Fibroblast of lung (primary cell): Measurements from ENCODE around the gene FHIP1A. TPM values are rescaled to one million over a fixed set of nuclear protein-coding genes. Genes with fewer than 3 reads are reported as not detected.

ENCODE experiments used
- DNase-seq, 2 donors: peaks; one replicate each; pipeline versions ENCODE4 v3.0.0 to v3.0.0-alpha.2; 2010; ENCODE audit warnings: low read depth in 2 of 2
- H2AFZ ChIP-seq: 2 replicates; pipeline ENCODE4 v1.5.1; 2012; ENCODE audit warnings: low read length, control low read depth, inconsistent platforms
- H3K27ac ChIP-seq: 2 replicates; pipeline ENCODE4 v1.5.1; 2011; ENCODE audit warnings: low read length, control low read depth; ENCODE audit not compliant: insufficient read depth
- H3K27me3 ChIP-seq: 2 replicates; pipeline ENCODE4 v1.5.1; 2011; ENCODE audit warnings: mild to moderate bottlenecking, low read length; ENCODE audit not compliant: control insufficient read depth, insufficient read depth
- H3K36me3 ChIP-seq: 2 replicates; pipeline ENCODE4 v1.5.1; 2011; ENCODE audit warnings: low read length; ENCODE audit not compliant: control insufficient read depth, insufficient read depth
- H3K4me1 ChIP-seq: 2 replicates; pipeline ENCODE4 v1.5.1; 2011; ENCODE audit warnings: low read length; ENCODE audit not compliant: control insufficient read depth, insufficient read depth; ENCODE audit errors: extremely low read depth
- H3K4me2 ChIP-seq: 2 replicates; pipeline ENCODE4 v1.5.1; 2011; ENCODE audit warnings: low read length, control low read depth; ENCODE audit not compliant: insufficient read depth; ENCODE audit errors: extremely low read depth
- H3K4me3 ChIP-seq, 4 experiments: fragments of 200-600 bp in 1 of 4; sonication (generic) in 1 of 4; replicated peaks in 1 of 4; 2 replicates each; pipeline ENCODE4 v1.5.1; 2011 to 2016; ENCODE audit warnings: low read length in 4 of 4, low read depth in 3 of 4, mild to moderate bottlenecking in 3 of 4, control low read depth in 2 of 4, inconsistent platforms in 1 of 4, mixed read lengths in 1 of 4; ENCODE audit not compliant: insufficient read depth in 1 of 4; ENCODE audit errors: control extremely low read depth in 1 of 4
- H3K79me2 ChIP-seq: 2 replicates; pipeline ENCODE4 v1.5.1; 2012; ENCODE audit warnings: mild to moderate bottlenecking, low read length, inconsistent platforms; ENCODE audit not compliant: control insufficient read depth, insufficient read depth
- H3K9ac ChIP-seq: 2 replicates; pipeline ENCODE4 v1.5.1; 2011; ENCODE audit warnings: mild to moderate bottlenecking, low read length, control low read depth; ENCODE audit not compliant: insufficient read depth
- H3K9me3 ChIP-seq: 2 replicates; pipeline ENCODE4 v1.5.1; 2012; ENCODE audit warnings: low read depth, low read length; ENCODE audit not compliant: control insufficient read depth, insufficient read depth
- H4K20me1 ChIP-seq: 2 replicates; pipeline ENCODE4 v1.5.1; 2011; ENCODE audit warnings: low read length; ENCODE audit not compliant: control insufficient read depth, insufficient read depth; ENCODE audit errors: extremely low read depth
- EZH2 ChIP-seq: IDR thresholded peaks from 2 replicates; pipeline ENCODE4 v1.5.1; 2012; ENCODE audit warnings: low read length, control low read depth, mild to moderate bottlenecking; ENCODE audit errors: missing control alignments
- polyA plus RNA-seq, 2 donors: library from polyadenylated mRNA; depleted of rRNA in 1 of 2; stranded (reverse) in 1 of 2; unstranded in 1 of 2; fragments of >200 nt; gene quantifications; 2 replicates each; pipeline ENCODE4 v1.2.1, GENCODE V29; 2011 to 2012; ENCODE audit warnings: missing spikeins in 1 of 2
- total RNA-seq: library from RNA; depleted of rRNA; stranded (reverse); fragments of >200 nt; gene quantifications from 2 replicates; pipeline ENCODE4 v1.2.1, GENCODE V29; 2014
- TF ChIP-seq, protein P1 (sequence below), 2 donors: IDR thresholded peaks in 1 of 2; conservative IDR thresholded peaks in 1 of 2; 1 replicate in 1 of 2; 2 replicates in 1 of 2; pipeline ENCODE4 v1.5.1; 2011 to 2012; ENCODE audit warnings: low read length in 2 of 2, control low read depth in 1 of 2, inconsistent platforms in 1 of 2, low read depth in 1 of 2, mild to moderate bottlenecking in 1 of 2

Gene FHIP1A
- total and polyA plus RNA-seq, 2 donors (not counting 1 experiment from before 2014, with no cell fraction given): under 0.01 to 0.09 TPM

DNA sequence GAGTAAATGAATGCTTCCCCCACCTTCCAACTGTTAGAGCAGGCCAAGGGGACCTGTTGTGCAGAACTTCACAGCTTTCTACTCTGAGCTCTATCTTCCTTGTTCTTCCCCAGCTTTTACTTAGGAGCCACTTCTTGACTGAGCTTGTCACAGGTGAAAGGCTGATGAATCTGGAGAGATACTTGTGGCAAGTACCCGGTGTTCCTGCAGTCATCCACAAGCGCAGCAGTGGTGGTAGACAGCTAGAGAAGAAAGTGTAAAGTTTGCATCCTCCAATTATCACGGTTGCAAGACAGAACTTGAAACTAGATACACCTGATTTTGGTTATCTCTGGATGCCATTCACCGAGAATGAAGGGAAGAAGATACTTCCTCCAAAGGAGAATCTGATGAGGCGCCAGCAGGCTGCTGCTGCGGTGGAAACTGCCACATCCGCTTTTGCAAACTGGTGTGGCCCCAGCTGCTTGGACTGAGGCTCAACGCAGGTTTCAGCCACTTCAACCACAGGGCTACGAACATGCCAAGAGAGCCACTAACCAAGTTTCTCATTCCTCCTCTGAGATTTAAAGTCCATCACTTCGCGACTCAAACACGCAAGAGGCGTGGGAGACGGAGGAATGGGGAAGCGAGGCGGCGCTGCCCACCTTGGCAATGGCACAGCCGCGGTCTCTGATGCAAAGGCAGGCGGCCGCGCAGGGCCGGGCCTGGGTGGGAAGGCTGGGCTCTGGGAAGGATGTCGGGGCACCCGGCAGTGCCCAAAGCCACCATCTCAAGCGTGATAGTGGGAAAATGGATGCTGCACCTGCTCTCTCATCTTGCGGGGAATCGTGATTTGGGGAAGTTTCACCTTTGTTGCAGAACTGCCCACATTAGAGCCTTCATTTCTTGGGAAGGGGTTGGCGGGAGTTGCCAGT lies 1.3 kb upstream of the FHIP1A start:
- Histone ChIP-seq H3K9me3 (no peaks in the 10 kb centered on the region), H3K27ac (no peak overlapping the region), H2AFZ (peak overlapping the region; percentile 80), H3K4me3 (peak overlapping the region in 3 of 4 experiments; percentile 58 to 71 (median 59)), H3K9ac (no peak overlapping the region), H3K4me2 (peak overlapping the region; percentile 94), H4K20me1 (no peaks in the 10 kb centered on the region), H3K27me3 (peaks cover 23% of the 10 kb centered on the region), H3K79me2 (no peaks in the 10 kb centered on the region), H3K4me1 (peaks cover 2% of the 10 kb centered on the region), H3K36me3 (no peaks in the 10 kb centered on the region)
- TF ChIP-seq, protein P1, sequence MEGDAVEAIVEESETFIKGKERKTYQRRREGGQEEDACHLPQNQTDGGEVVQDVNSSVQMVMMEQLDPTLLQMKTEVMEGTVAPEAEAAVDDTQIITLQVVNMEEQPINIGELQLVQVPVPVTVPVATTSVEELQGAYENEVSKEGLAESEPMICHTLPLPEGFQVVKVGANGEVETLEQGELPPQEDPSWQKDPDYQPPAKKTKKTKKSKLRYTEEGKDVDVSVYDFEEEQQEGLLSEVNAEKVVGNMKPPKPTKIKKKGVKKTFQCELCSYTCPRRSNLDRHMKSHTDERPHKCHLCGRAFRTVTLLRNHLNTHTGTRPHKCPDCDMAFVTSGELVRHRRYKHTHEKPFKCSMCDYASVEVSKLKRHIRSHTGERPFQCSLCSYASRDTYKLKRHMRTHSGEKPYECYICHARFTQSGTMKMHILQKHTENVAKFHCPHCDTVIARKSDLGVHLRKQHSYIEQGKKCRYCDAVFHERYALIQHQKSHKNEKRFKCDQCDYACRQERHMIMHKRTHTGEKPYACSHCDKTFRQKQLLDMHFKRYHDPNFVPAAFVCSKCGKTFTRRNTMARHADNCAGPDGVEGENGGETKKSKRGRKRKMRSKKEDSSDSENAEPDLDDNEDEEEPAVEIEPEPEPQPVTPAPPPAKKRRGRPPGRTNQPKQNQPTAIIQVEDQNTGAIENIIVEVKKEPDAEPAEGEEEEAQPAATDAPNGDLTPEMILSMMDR (conservative IDR thresholded peaks at IDR 0.05 in 1 of 2, IDR thresholded peaks at IDR 0.05 in 1 of 2; ENCODE audit: low read depth in 1 of 2, low read length in 2 of 2): no peak
- TF ChIP-seq EZH2: no peak
- peak in 1 of 2 donors; percentile 14 for DNase-seq

DNA sequence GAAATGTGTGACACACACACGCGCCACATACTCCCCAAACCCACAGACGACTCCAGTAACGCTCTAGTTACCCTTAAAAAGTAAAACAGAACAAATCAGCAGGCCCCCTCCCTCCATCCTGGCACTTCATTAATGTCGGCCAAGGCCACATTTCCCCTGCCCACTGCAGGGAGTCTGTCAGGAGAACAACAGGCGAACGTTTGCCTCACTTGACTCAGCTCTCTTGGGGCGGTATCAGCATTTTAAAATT lies 671 bp upstream of the FHIP1A start:
- no peak overlapping the region for H3K27ac ChIP-seq
- H3K36me3 ChIP-seq: no peaks in the 10 kb centered on the region
- DNase-seq: no peak
- H3K4me1 ChIP-seq: peaks cover 2% of the 10 kb centered on the region
- no peaks in the 10 kb centered on the region for H3K9me3 ChIP-seq
- peak overlapping the region; percentile 80 for H2AFZ ChIP-seq
- H3K4me3 ChIP-seq: peak overlapping the region; percentile 36 to 71 (median 58)
- H3K9ac ChIP-seq: peak overlapping the region; percentile 2
- H3K4me2 ChIP-seq: peak overlapping the region; percentile 94
- H4K20me1 ChIP-seq: no peaks in the 10 kb centered on the region
- H3K27me3 ChIP-seq: peaks cover 23% of the 10 kb centered on the region
- TF ChIP-seq EZH2: peak; percentile 70
- TF ChIP-seq, protein P1 (conservative IDR thresholded peaks at IDR 0.05 in 1 of 2, IDR thresholded peaks at IDR 0.05 in 1 of 2; ENCODE audit: low read depth in 1 of 2, low read length in 2 of 2): no peak
- no peaks in the 10 kb centered on the region for H3K79me2 ChIP-seq

DNA sequence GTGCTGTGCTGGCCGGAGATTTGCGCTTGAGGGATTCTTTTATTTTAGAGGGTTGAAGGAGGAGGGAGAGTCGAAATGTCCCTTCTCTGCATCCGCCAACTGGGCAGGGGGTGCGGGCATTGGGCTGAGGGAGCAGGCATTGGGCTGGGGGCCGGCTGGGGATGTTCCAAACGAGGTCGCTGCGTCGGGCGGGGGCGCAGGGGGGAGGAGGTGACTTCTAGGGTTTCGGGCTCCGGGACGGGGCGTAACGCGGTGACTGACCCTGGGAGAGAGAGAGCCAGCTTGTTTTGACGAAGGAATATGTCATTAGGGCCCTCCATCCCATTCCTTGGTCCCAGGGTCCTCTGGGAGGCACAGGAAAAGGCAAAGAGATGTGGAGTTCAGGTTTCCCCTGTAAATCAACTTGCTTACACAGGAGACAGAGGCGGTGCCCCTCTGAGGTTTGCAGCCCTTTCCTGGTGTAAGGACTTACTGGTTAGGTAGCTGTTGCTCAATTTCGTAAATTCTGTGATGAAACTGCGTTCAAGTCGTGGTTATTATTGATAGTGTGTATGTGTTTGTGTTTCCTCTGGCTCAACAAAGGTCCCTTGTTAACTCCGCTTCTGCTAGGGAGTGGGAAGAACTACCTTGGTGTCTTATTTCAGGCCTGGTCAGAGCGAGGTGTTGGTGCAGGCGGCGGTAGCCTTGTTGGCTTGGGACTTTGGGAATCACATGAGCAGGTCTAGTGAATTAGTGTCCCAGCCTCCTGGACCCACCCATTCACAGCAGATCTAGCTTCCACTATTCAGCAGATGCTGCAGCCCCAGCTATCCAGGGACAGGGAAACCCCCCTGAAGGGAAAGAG lies 716 bp downstream of the FHIP1A start:
- H3K9ac ChIP-seq: no peak overlapping the region
- peak overlapping the region; percentile 28 to 45 (median 38) for H3K4me3 ChIP-seq
- H2AFZ ChIP-seq: no peak overlapping the region
- no peaks in the 10 kb centered on the region for H4K20me1 ChIP-seq
- H3K4me2 ChIP-seq: peak overlapping the region; percentile 68
- H3K27me3 ChIP-seq: peaks cover 23% of the 10 kb centered on the region
- DNase-seq: no peak
- no peaks in the 10 kb centered on the region for H3K79me2 ChIP-seq
- TF ChIP-seq, protein P1 (conservative IDR thresholded peaks at IDR 0.05 in 1 of 2, IDR thresholded peaks at IDR 0.05 in 1 of 2; ENCODE audit: low read depth in 1 of 2, low read length in 2 of 2): no peak
- no peak for TF ChIP-seq EZH2
- H3K36me3 ChIP-seq: no peaks in the 10 kb centered on the region
- no peaks in the 10 kb centered on the region for H3K9me3 ChIP-seq
- no peak overlapping the region for H3K27ac ChIP-seq
- H3K4me1 ChIP-seq: peaks cover 2% of the 10 kb centered on the region
